GM03348 (cell line): ENCODE data around the gene GSE1.

Source experiments
- DNase-seq: peaks from one replicate; pipeline ENCODE4 v3.0.0; 2012; ENCODE audit warnings: low spot score

Gene GSE1

DNA sequence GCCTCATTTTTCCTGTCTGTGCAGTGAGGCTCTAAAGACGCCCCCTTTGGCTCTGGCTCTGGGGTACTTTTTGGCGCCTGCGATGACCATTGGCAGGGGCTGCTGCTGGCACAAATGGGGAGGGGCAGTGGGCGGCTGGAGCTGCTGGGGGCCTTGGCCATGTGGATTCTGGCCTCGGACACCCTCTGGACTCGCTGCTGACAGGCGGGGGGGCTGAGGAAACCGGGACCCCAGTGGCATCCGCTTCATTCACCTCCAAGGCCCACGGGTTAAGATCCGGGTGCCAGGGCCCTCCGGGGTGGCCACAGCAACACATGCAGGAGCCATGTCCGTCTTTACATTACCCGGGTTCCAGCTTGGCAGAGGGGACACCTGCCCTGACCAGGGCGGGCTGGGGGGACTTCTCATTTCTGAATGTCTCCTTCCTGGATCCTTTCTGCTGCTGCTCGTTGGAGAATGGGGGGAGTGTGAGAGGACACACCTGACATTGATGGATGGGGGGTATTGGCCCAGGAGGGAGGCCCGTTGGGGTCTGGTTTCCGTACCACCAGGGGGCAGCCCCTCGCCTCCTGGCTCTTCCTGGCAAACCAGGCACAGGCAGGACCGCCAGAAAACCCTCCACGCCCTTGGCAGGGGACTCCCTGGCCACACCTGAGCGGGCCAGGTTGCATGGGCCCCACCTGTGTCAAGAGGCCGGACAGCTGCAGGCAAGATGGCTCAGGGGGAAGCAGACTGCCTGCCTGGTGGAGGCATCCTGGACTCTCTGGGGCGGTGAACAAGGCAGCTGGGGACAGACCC, 21.8 kb downstream of the GSE1 start:
- DNase-seq, result no peak

DNA sequence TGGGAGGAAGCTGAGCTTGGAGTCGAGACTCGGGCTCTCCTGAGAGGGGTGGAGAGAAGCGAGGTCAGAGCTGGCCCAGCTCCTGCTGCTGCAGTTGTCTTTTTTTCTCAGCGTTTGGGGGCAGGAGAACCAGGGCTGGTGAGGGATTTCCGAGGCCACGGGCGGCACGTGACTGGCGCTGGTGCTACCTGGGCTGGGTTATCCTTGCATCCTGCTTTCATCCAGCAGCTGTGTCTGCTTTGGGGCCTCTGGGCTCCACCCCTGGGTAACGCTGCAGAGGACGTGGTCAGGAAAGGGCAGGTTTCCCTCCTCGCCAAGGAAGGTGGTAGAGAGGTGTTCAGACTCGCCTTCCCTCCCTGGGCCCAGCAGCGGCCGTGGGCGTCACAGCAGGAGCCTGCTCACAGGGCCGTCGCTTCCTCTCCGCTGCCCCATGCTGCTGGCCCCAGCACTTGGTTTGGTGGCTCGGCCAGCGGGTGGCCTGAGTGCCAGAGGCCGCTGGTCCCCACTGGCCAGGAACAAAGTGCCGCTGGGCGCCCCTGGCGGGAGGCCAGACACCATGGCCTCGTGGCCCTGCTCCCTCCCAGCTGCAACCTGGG, 22.5 kb downstream of the GSE1 start:
- DNase-seq, result no peak

DNA sequence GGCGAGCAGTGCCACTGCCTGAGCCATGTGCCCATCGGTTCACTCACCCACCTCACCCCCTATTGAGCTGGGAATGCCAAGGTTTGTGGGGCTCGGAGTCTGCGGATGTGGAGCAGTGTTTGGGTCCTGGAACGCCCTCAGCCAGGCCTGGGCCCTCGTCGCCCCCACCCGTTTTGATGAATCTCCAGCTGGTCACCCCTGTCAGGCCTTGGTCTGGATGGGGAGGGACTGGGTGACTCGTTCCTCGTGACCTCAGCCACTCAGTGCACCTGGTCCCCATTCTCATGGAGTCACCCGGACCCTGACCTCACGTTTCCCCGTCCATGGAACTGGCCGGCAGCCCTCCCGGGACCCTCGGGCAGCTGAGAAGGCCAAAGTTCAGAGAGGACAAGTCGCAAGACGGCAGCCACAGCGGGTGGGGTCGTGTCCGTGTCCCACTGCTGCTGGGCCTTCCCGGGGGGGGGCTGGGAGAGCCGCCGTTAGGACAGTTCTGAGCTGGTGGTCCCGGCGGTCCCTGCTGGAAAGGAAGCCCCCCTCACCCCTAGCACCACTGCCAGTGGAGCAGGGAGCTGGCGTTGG, 23.2 kb downstream of the GSE1 start:
- no peak for DNase-seq

DNA sequence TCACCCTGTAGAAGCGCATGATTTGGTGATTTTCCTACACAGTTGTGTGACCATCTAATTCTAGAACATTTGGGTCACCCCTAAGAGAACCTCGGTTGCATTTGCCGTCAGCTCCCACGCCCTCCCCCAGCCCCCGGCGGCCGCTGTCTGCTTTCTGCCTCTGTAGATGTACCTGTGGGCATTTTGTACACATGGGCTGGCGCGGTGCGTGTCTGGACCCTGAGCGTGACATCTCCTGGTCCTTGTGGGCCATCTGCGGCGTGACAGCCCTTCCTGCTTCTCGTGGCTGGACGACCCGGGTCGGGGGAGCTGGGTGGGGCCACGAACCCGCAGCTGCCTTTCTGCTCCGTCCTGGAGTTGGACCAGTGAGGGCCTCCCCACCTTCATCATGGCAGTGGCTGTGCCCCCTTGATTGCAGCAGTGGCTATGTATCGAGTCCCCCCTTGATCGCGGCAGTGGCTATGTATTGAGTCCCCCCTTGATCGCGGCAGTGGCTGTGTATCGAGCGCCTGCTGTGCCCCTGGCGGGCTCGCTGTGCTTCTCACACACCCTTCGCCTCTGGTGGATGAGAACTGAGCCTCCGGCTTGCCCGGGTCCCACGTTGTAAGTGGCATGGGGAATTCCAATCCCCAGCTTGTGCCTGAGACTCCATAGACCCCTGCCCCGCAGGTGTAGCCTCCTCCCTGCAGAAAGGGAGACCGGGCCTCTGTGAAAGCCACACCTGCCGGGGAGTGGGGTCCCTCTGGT, 24.1 kb downstream of the GSE1 start:
- no peak for DNase-seq

DNA sequence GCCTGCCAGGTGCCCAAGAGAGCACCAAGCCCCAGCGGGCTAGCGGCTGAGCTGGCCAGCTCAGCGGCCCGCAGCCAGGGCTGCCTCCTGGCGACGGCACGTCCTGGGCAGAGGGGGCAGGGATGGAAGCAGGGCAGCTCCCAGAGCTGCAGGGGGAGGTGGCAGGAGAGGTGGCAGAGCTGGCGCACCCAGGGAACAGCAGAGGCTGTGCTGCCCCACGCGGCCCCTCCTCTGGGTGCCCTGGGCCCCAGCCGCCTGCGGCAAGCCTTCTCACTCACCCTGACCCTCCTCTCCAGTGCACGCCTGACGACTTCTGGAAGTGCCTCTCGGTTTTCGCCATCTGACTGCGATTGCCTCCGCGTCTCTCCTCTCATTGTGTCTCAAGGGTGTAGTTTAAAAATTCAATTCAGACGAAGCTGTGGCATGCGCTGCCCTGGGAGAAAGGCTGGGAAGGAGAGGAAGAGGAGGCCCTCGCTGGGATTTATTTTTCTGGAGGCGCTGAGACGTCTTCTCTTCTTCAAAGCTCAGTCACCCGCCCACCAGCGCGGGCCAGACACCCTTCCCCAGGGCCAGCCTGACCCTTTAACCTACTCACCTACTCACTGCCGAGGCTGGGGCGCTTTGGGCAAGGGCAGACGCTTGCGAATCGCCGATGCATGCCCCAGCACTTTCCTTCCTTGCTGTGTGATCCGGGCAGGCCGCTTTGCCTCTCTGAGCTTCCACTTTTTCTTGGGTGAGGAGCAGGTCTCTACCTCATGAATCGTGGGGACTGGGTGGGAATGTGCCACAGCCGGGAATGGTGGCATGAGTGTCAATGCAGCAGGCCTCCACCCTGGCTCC, 24.9 kb downstream of the GSE1 start:
- DNase-seq, result no peak

DNA sequence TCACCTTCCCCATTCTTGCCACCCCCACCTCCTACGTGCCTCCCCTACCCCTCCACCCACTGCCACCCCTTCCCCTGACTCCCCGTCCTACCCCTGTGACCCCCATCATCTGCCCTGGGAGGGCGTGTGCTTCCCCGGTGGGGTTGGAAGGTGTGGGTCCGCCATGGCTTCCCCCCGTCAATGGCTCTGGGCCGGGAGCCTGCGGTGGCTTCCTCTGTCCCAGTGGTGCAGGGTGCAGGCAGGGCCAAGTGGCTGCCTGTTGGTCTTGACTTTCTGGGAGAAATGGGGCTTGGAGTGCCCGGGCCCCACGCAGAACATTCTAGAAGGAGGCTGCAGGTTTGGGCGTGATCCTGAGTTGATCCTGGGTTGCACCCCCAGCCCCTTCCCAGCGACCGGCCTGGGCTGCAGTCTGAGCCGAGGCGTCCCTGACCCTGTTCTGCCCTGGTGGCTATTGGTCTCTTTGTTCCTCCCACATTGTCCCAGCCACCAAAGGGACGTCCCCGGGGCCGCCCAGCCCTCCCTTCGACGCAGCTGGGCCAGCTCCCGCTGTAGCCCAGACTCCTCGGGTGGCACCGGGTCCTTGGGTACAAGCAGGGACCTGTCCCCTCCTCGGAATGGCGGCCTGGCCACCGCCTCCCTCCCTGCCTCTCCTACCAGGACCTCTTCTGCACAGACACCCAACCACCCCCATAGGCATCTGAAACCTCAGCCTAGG, 25.7 kb downstream of the GSE1 start:
- no peak for DNase-seq

DNA sequence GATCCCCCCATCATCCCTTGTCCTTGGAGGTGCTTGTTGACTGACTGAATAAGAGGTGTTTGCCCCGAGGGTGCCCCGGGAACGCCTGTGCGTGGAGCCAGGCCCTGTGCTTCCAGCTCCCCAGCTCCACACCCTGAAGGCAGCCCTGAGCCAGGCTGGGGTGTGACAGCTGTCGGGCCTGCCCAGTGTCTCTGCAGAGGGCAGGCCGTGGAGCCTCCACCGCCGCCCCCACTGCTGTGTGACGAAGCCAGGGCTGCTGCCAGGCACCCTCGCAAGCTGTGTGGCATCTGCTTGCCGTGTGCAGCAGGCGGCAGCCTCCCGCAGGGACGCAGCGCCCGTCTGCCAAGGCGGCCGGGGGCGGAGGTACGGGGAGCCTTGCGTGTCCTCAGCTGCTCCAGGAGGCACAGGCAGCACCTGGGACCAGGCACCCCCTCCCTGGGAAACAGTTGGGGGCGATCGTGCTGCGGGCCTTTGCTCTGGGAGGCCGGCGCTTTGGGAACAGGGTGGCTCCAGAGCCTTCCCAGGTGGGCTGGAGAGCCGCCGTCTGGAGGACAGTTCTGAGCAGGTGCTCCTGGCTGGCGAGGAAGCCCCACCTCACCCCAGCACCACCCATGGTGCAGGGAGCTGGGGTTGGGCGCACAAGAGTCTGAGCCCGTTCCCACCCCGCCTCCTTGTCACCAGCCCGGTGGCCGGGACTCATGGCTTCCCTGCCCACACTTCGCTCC, 26.6 kb downstream of the GSE1 start:
- DNase-seq, result no peak

DNA sequence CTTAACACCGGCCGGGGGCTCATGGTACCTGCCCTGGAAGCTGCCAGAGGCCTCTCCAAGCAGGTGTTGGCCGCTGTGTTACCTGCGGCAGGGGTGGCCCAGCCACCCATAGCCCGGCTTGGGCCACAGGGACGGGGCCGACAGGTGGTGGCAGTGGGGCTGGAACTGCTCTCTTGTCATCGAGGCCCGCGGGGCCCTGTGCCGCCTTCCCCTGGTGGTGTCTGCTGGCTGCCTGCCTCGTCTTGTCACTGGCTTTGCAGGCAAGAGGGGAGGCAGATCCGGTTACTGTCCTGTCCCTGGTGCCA, 27.1 kb downstream of the GSE1 start:
- no peak for DNase-seq

DNA sequence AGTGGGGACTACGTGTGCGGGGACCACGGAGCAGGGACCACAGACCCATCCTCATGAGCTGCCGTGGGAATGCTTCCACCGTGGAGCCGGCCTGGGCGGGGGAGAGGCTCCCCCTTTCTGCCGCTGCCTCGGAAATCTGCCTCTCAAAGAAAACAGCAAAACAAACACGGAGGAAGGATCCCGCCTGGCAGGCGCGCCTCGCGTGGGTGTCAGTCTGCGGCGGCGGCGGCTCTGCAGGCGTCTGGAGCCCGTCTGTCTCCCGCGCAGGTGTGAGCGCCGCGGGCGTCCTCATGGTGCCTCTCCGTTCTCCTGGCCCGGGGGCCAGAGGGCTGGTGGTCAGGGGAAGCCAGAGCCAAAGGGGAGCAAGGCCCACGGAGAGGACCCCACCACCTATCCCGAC, 27.5 kb downstream of the GSE1 start:
- DNase-seq, result no peak

DNA sequence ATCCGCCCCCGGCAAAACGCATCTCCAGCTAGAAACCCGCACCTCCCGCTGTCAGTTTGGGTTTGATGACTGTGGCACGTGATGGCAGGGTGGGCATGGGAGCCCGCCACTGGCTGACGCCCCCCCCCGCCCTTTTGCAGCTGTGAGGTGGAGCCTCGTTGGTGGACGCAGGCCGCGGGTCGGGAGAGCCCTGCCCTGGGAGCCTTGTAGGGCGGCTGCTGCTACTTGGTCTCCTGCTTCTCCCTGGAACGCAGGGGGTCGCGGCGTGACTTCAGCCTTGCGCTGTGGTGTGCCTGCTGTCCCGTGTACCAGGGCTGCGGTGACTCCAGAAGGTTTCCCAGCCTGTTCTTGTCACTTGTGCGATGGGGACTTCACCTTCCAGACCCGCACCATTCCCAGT, 28.2 kb downstream of the GSE1 start:
- no peak for DNase-seq

DNA sequence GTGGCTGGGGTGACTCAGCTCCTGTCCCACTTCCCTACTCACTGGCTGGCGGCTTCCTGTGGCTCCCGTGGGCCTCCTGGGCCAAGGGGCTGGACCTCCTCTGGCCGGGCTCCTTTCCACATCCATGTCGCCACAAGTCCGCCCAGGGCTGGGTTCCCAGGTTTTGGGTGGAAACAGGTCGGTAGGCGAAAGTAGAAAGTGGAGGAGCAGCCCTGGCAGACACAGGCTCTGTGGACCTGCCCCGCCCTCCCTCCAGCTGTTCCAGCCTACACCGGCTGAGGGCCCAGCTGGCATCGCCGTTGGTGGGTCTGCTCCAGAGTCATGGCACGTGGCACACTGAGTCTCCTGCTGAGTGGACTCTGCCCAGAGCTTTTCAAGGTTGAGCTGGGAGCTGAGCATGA, 28.7 kb downstream of the GSE1 start:
- peak; percentile 44 for DNase-seq

DNA sequence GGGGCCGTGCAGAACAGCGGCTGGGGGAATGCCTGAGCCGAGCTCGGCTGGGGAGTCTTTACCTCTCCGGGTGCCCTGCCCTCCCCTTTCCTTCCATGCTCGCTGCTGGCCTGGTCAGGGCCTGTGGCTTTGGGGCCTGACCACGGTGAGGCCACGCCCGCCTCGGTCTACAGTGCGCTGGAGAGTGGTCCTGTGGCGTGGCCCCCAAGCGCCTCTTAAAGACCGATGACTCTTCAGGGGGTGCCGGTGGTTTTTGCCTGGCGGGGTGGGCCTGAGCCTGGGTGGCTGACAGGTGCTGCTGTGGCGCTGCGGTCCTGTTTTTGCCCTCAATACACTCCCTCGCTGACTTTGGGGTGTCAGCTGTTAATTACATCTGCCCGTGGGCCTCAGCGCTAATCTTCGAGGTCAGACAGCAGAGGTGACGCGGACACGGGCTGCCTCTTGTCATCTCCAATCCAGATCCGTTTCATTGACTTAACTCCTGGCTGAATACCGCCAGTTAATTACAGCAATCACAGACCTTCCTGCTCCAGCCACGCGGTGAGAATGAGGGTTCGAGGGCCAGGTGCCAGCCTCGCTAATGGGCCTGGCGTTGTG, 29.7 kb downstream of the GSE1 start:
- DNase-seq, result no peak

DNA sequence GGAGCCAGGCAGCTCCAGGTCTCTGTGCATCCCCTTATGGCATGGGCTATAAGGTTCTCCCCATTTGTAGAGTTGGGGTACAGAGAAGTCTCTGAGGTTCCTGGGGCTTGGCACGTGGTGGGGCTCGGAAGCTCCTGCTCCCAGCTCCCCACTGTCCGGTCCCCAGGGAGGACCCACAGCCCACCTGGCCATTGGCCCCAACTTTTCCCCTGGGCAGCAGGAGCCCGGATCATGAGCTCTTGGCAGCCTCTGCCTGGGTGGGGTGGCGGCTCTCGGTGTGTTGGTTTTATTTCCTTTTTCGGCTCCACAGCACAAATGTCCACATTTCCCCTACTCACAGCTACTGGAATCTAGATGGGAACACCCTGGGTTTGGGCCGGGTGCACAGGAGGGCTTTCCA, 30.5 kb downstream of the GSE1 start:
- DNase-seq, result no peak

DNA sequence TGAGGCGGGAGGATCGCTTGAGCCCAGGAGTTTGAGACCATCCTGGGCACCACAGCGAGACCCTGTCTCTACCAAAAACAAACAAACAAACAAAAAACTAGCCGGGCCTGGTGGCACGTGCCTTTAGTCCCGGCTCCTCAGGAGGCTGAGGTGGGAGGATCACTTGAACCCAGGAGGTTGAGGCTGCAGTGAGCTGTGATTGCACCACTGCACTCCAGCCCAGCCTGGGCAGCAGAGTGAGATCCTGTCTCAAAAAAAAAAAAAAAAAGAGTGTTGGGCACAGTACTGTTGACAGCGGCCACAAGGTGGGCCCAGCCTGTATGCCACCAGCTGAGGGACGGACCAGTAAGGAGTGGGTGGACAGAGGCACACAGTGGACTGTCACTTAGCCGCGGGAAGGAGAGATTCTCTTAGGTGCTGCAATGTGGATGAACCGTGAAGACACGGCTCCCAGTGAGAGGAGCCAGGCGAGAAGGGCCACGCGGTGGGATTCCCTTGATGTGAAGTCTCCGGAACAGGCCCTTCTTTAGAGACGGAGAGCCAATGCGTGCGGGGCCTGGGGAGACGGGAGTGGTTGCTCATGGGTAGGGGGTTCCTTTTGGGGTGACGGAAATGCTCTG, 31.1 kb downstream of the GSE1 start:
- DNase-seq, result no peak

DNA sequence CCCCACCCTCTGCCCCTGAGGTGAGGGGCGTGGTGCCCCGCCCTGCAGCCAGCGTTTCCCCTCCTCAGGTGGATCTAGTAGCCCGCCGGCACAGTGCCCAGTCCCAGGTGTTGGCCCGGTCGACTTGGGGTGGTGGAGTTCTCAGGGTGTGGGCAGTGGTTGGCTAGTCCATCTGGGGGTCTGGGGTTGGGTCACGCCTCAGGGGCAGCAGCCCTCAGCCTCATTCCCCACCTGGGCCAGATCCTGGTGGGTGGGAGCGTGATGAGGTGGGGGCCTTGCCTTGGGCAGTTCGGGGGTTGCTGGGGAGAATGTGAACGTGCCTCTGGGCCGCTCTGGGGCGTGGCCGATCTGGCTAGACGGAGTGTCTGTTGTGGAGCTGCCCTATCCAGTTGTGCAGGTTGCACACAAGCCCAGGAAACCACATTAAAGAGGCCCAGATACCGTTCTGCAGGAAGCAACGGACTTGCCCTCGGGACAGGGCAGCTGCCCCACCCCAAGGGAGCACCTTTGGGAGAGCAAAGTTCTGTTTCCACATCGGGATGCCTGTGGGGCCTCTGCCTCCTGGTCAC, 32.0 kb downstream of the GSE1 start:
- no peak for DNase-seq

DNA sequence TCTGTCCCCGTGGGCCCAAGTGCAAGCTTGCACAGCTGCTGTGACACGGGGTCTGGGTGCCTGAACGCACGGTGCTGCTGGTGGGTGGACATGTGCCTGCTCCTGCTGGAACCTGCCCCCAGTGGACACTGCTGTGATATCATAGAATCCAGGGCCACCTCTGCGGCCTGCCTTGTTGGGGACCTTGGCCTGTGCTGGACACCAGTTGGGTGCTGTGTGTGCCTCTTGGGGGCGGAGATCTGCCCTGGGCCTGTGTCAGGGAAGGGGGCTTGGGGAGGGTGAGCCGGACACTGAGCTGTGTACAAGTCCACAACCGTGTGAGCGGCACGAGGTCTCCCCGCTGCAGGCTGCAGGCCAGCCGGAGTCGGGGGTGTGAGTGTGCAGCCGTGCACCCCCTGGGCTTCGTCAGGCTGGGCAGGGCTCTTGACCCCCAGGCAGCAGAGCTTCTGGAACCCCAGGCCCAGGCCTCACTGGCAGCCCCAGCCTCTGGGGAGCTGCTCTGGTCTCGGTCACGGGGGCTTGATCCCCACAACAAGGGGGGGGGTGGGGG, 33.3 kb downstream of the GSE1 start:
- no peak for DNase-seq

DNA sequence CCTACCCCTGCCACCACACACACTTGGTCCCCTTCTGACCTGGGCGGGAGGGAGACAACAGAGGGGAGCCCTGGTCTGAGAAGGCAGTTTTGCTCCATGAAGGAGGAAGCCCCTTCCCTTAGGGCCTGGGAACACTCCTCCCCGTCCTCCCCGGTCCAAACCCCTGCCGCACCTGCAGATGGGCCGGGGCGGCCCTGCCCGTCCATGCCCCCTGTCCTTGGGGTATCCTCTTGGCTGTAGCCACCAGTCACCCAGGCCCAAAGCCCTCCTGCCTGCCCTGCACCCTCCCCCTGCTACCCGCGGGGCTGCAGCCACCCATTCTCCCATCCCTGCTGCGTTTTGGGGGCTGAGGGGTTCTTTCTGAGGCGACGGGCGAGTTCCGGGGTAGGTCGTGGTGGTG, 33.9 kb downstream of the GSE1 start:
- no peak for DNase-seq

DNA sequence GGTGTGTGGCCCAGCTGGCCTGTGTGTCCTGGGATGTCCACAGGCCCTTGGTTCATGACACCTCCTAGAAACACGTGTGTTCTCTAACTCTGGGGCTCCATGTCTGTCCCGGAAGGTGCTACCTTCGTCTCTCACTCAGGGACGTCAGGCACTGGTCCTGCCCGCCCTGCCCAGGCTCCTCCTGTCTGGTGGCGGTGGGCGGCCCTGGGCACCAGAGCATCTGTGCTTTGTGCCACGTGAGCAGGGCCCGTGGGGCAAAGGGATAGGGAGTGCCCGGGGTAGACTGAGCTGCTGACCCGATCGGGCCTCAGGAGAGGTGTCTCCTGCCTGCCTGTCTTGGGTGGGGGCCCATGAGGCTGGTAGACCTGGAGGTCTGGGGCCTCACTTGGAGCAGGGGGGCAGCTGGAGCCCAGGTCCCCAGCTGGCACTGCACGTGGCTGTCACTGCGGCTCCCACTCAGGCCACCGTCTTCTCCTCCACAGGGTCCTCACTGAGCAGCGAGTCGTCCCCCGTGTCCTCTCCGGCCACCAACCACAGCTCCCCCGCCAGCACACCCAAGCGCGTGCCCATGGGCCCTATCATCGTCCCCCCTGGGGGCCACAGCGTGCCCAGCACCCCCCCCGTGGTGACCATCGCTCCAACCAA, 35.1 kb downstream of the GSE1 start:
- no peak for DNase-seq

DNA sequence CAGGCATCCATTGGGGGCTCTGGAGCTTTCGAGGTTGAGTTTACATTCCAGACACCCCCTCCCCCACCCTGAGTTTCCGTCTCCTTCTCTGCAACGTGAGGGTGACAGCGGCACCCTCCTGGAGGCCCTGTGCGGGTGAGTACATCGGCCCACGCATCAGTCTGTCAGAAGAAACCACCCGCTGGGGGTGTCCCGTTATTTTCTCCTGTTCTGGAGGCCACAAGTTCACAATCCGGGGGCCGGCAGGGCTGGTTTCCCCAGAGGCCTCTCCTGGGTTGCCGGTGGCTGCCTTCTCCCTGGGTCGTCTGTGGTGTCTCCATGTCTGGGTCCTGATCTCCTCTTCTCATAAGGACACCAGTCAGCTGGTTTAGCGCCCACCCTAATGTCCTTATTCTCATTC, 35.7 kb downstream of the GSE1 start:
- no peak for DNase-seq
